ENCODE results near the gene ARHGAP6. TPM values are rescaled to one million over a fixed set of nuclear protein-coding genes. Genes with fewer than 3 reads are reported as not detected.

Gene ARHGAP6
- total and polyA plus RNA-seq, 2 experiments from 2014 or later = 0.26 to 0.59 TPM

- H3K27me3 Mint-ChIP-seq (ENCODE audit: insufficient read depth, low read depth, poor library complexity) = no peaks in the 10 kb centered on the region
- H3K79me2 ChIP-seq (replicated peaks; ENCODE audit: insufficient read depth) = no peaks in the 10 kb centered on the region
- H3K4me1 ChIP-seq (ENCODE audit: insufficient read depth) = no peaks in the 10 kb centered on the region
- no peaks in the 10 kb centered on the region for H4K20me1 ChIP-seq (replicated peaks; ENCODE audit: insufficient read depth)
- no peak overlapping the region for H3K4me3 Mint-ChIP-seq
- no peak overlapping the region for H3K4me2 ChIP-seq
- TF ChIP-seq ZNF114 (CRISPR knock-in tag; IDR thresholded peaks at IDR 0.05) = no peak
- TF ChIP-seq POLR2AphosphoS5 (IDR thresholded peaks at IDR 0.05; ENCODE audit: low read depth) = no peak
- TF ChIP-seq CTCF (conservative IDR thresholded peaks at IDR 0.05; ENCODE audit: low read depth in 2 of 2) = no peak
- no peak for TF ChIP-seq JUNB (IDR thresholded peaks at IDR 0.05; ENCODE audit: unreplicated experiment)
- no peak for TF ChIP-seq ZNF331 (CRISPR knock-in tag; IDR thresholded peaks at IDR 0.05; ENCODE audit: low read depth)
- no peak for TF ChIP-seq ZNF462 (CRISPR knock-in tag; IDR thresholded peaks at IDR 0.05)
- no peak for TF ChIP-seq STAT1 (IDR thresholded peaks at IDR 0.05; ENCODE audit: unreplicated experiment)
- no peak for TF ChIP-seq NANOG (IDR thresholded peaks at IDR 0.05; ENCODE audit: borderline replicate concordance)
- no peak for TF ChIP-seq ETS1 (IDR thresholded peaks at IDR 0.05)
- no peak for TF ChIP-seq EZH2phosphoT487 (IDR thresholded peaks at IDR 0.05; ENCODE audit: unreplicated experiment)
- TF ChIP-seq CREB1 (CRISPR knock-in tag; IDR thresholded peaks at IDR 0.05; ENCODE audit: low read depth) = no peak
- no peak for TF ChIP-seq REST (IDR thresholded peaks at IDR 0.05; ENCODE audit: unreplicated experiment)
- TF ChIP-seq EZH2 (IDR thresholded peaks at IDR 0.05; ENCODE audit: low read depth, unreplicated experiment) = no peak
- no peaks in the 10 kb centered on the region for H3K4me1 Mint-ChIP-seq
- no peaks in the 10 kb centered on the region for H3K36me3 Mint-ChIP-seq (ENCODE audit: low read depth)
- H3K27ac ChIP-seq (ENCODE audit: low read depth) = no peak overlapping the region
- DNase-seq (ENCODE audit: low spot score) (no peak), ATAC-seq (no peak)
- H3K4me3 ChIP-seq = no peak overlapping the region
- H3K9me2 ChIP-seq (ENCODE audit: insufficient read depth) = no peaks in the 10 kb centered on the region
- no peaks in the 10 kb centered on the region for H3K9me3 Mint-ChIP-seq
- H2AFZ ChIP-seq = no peak overlapping the region
- H3F3A ChIP-seq (replicated peaks; ENCODE audit: low read depth) = no peaks in the 10 kb centered on the region
- H3K27me3 ChIP-seq (ENCODE audit: insufficient read depth) = no peaks in the 10 kb centered on the region
- no peak overlapping the region for H3K27ac Mint-ChIP-seq
- no peaks in the 10 kb centered on the region for H3K36me3 ChIP-seq (ENCODE audit: insufficient read depth)
Observed at GRCh38 chrX:11336201-11336600, 329.5 kb downstream of the ARHGAP6 start.
